ENCODE measurements around the gene SRXN1. TPM values are rescaled to one million over a fixed set of nuclear protein-coding genes. Genes with fewer than 3 reads are reported as not detected.

Gene SRXN1
- total RNA-seq, 3 donors from 2014 or later, result 16.2 to 30.2 (median 21.1) TPM

DNA sequence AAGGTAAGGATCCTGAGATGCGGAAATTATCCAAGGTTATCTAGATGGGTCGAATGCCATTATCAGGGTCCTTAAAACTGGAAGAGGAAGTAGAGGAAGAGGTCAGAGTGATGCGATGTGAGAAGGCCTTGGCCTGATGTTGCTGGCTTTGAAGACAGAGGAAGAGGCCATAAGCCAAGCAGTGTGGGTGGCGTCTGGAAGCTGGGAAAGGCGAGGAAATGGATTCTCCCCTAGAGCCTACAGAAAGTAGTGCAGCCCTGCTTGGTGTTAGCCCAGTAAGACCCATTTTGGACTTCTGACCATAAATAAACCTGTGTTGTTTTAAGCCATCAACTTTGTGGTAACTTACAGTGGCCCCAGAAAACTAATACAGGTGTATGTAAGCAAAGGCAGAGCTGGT lies 2.0 kb downstream of the SRXN1 start:
- Histone ChIP-seq H3K4me3 (no peak overlapping the region), H3K9me3 (peaks cover 0 to 11% of the 10 kb centered on the region in 2 donors), H3K4me1 (no peaks in the 10 kb centered on the region), H3K27me3 (no peaks in the 10 kb centered on the region), H3K36me3 (peaks cover 10% of the 10 kb centered on the region), H3K27ac (no peak overlapping the region)
- TF ChIP-seq POLR2A (IDR thresholded peaks at IDR 0.05) (no peak), POLR2AphosphoS5 (IDR thresholded peaks at IDR 0.05) (no peak)
- TF ChIP-seq, protein P1, sequence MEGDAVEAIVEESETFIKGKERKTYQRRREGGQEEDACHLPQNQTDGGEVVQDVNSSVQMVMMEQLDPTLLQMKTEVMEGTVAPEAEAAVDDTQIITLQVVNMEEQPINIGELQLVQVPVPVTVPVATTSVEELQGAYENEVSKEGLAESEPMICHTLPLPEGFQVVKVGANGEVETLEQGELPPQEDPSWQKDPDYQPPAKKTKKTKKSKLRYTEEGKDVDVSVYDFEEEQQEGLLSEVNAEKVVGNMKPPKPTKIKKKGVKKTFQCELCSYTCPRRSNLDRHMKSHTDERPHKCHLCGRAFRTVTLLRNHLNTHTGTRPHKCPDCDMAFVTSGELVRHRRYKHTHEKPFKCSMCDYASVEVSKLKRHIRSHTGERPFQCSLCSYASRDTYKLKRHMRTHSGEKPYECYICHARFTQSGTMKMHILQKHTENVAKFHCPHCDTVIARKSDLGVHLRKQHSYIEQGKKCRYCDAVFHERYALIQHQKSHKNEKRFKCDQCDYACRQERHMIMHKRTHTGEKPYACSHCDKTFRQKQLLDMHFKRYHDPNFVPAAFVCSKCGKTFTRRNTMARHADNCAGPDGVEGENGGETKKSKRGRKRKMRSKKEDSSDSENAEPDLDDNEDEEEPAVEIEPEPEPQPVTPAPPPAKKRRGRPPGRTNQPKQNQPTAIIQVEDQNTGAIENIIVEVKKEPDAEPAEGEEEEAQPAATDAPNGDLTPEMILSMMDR (IDR thresholded peaks at IDR 0.05), result no peak
- intact Hi-C loops (cut with DNase I; ENCODE audit: low total_unique reads), result no loop called here
- no peak for DNase-seq (ENCODE audit: low spot score in 2 of 2)

DNA sequence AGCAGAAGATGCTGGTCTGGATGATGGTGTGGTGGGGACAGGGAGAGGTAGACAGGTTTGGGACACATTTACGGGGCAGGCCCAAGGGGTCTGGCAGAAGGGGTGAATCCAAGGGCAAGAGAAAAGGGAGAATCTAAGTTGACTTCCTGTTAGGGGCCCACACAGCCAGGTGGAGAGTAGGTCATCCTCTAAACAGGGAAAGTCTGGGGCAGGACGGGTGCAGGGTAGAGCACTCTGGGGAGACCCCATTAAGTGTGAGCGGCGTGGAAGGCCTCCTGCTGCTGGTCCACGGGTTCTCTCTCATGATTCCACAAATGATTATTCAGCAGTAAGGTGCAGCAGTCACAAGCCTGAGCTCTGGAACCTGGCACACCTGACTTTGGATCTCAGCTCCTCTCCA lies 2.7 kb downstream of the SRXN1 start:
- H3K27me3 ChIP-seq, result no peaks in the 10 kb centered on the region
- peaks cover 0 to 11% of the 10 kb centered on the region in 2 donors for H3K9me3 ChIP-seq
- peaks cover 10% of the 10 kb centered on the region for H3K36me3 ChIP-seq
- DNase-seq (ENCODE audit: low spot score in 2 of 2), result no peak
- intact Hi-C loops (cut with DNase I; ENCODE audit: low total_unique reads), result no loop called here
- TF ChIP-seq, protein P1 (IDR thresholded peaks at IDR 0.05), result no peak
- TF ChIP-seq POLR2A (IDR thresholded peaks at IDR 0.05) (no peak), POLR2AphosphoS5 (IDR thresholded peaks at IDR 0.05) (no peak)
- no peaks in the 10 kb centered on the region for H3K4me1 ChIP-seq
- H3K27ac ChIP-seq, result no peak overlapping the region
- H3K4me3 ChIP-seq, result no peak overlapping the region

DNA sequence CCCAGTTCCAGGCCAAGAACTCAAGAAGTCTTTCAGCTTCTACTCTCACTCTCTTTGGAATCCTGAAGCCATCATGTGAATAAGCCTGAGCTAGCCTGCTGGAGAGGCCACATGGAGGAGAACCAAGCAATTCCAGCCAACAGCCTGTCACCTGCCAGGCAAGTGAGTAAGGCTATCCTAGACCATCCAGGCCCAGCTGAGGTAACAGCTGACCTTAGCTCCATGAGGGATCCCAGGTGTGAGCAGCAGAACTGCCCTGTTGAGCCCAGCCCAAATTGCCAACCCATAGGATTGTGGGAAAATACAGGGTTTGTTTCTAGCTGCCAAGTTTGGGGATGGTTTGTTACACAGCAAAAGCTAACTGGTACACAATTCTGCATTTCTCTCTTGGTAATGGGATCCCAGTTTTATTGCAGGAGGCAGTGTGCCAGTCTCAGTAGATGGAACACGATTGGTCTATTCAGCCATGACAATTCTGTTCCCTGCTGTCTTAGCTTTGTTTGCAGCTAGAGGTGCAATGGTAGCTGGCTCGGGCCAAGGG lies 5.5 kb downstream of the SRXN1 start:
- Histone ChIP-seq H3K4me3 (no peak overlapping the region), H3K27ac (no peak overlapping the region), H3K9me3 (peaks cover 0 to 11% of the 10 kb centered on the region in 2 donors), H3K27me3 (no peaks in the 10 kb centered on the region), H3K4me1 (no peaks in the 10 kb centered on the region), H3K36me3 (peaks cover 10% of the 10 kb centered on the region)
- TF ChIP-seq, protein P1 (IDR thresholded peaks at IDR 0.05), result no peak
- TF ChIP-seq POLR2A (IDR thresholded peaks at IDR 0.05) (no peak), POLR2AphosphoS5 (IDR thresholded peaks at IDR 0.05) (no peak)
- DNase-seq (ENCODE audit: low spot score in 2 of 2), result no peak
- intact Hi-C loops (cut with DNase I; ENCODE audit: low total_unique reads), result loop anchor here (10.0 kb wide), 1 partner anchor 83 kb away; no protein-coding TSS in a partner anchor

DNA sequence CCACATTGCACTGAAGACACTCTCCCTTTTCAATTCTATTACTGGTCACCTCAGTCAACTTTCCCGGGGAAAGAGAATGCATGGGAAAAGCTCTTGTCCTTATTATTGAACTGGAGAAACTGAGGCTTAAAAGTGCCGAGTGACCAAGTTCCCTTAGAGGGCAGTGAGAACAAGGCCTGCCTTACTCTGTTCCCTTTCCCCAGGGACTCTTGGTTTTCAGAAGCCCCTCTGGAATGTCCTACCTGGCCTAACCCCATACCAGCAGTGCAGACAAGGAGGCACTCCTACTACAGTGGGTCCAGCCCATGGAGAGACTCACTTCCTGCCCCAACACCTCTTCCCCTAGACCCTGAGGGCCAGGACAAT lies 6.1 kb downstream of the SRXN1 start:
- no peaks in the 10 kb centered on the region for H3K27me3 ChIP-seq
- no peak overlapping the region for H3K27ac ChIP-seq
- intact Hi-C loops (cut with DNase I; ENCODE audit: low total_unique reads), result loop anchor here (10.0 kb wide), 1 partner anchor 82 kb away; no protein-coding TSS in a partner anchor
- H3K36me3 ChIP-seq, result peaks cover 10% of the 10 kb centered on the region
- no peak for DNase-seq (ENCODE audit: low spot score in 2 of 2)
- TF ChIP-seq, protein P1 (IDR thresholded peaks at IDR 0.05), result no peak
- no peak for TF ChIP-seq POLR2A (IDR thresholded peaks at IDR 0.05)
- H3K9me3 ChIP-seq, result peaks cover 0 to 11% of the 10 kb centered on the region in 2 donors
- no peaks in the 10 kb centered on the region for H3K4me1 ChIP-seq
- H3K4me3 ChIP-seq, result no peak overlapping the region

DNA sequence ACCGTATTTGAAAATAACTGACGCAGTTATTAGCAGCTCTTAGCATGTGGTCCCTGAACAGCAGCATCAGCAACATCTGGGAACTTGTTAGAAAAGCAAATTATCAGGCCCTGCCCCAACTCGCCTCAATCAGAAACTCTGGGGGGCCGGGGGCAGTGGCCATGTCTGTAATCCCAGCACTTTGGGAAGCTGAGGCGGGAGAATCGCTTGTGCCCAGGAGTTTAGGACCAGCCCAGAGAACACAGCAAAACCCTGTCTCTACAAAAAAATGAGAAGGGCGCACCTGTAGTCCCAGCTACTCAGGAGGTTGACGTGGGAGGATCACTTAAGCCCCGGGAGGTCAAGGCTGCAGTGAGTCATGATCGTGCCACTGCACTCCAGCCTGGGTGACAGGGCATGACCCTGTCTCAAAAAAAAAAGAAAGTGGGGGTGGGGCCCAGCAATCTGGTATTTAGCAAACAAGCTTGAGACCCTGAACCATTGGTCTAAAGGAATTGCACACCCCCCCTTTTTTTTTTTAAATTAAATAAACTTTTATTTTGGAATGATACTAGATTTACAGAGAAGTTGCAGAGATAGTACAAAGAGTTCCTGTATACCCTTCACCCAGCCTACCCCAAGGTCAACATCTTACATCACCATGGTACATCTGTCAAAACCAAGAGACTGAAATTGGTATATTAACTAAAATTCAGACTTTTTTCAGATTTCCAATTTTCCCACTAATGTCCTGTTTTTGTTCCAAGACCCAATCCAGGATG lies 6.7 kb downstream of the SRXN1 start:
- Histone ChIP-seq H3K4me1 (no peaks in the 10 kb centered on the region), H3K27ac (no peak overlapping the region), H3K4me3 (no peak overlapping the region), H3K27me3 (no peaks in the 10 kb centered on the region), H3K36me3 (peaks cover 10% of the 10 kb centered on the region), H3K9me3 (peaks cover 0 to 11% of the 10 kb centered on the region in 2 donors)
- intact Hi-C loops (cut with DNase I; ENCODE audit: low total_unique reads), result loop anchor here (10.0 kb wide), 1 partner anchor 81 kb away; no protein-coding TSS in a partner anchor
- no peak for DNase-seq (ENCODE audit: low spot score in 2 of 2)
- TF ChIP-seq, protein P1 (IDR thresholded peaks at IDR 0.05), result no peak
- no peak for TF ChIP-seq POLR2AphosphoS5 (IDR thresholded peaks at IDR 0.05)
- no peak for TF ChIP-seq POLR2A (IDR thresholded peaks at IDR 0.05)
